HuH-7 (cell line): ENCODE data around the gene SLC25A24.

Source experiments
- DNase-seq: peaks from one replicate; pipeline ENCODE4 v3.0.0; 2011; ENCODE audit warnings: low spot score

The SLC25A24 gene

GRCh38 chr1:108096089-108096488 lies 104.1 kb downstream of the SLC25A24 start:
- no peak for DNase-seq

- DNase-seq = no peak
Observed at GRCh38 chr1:108089477-108089876, 110.7 kb downstream of the SLC25A24 start.

GRCh38 chr1:108085628-108086027 lies 114.5 kb downstream of the SLC25A24 start:
- no peak for DNase-seq

DNA sequence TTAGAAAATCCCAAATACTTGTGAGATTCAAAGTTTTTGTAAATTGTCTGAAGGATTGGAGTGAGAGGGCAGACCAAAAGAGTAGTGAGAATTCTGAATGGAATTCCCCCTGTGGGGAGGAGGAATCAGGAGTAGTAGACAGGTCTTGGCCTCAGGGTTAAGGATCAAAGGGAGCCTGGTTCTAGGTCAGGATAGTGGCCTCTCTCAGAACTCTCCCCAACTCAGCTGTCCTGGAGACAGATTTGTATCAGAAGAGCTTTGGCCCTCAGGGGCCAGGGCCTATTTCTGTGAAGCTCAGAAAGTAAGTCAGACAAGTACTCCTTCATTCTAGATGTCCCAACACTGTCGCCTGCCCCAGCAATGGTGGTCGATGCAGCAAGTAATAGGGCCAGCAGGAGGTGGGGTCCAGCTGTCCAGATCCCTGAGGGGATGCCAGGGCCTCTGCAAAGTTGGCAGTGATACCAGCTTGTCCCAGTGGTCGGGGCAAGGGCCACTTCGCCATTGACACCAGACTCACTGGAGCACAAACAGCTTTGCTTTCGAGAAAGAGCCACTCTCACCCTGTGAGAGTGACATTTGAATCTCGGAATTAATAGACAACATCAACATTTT lies 115.2 kb downstream of the SLC25A24 start:
- no peak for DNase-seq
